GM06990 (cell line): ENCODE results near the gene ZBP1.

Experiments used
- DNase-seq: peaks from one replicate; pipeline ENCODE4 v3.0.0-alpha.2; 2011; ENCODE audit not compliant: insufficient read length; ENCODE audit errors: extremely low read depth
- H3K27me3 ChIP-seq: replicated peaks from 2 replicates; pipeline ENCODE4 v1.6.0; 2011; ENCODE audit warnings: low read length; ENCODE audit not compliant: control insufficient read depth, insufficient read depth
- H3K36me3 ChIP-seq: 2 replicates; pipeline ENCODE4 v1.5.1; 2011; ENCODE audit warnings: low read length; ENCODE audit not compliant: control insufficient read depth, insufficient read depth
- H3K4me3 ChIP-seq: replicated peaks from 2 replicates; pipeline ENCODE4 v1.5.1; 2011; ENCODE audit warnings: low read depth, mild to moderate bottlenecking, control low read depth, low read length
- TF ChIP-seq, protein P1 (sequence below): IDR thresholded peaks from 2 replicates; pipeline ENCODE4 v1.5.1; 2011; ENCODE audit warnings: low read length, control low read depth, mild to moderate bottlenecking, inconsistent platforms; ENCODE audit not compliant: insufficient read depth, poor library complexity, severe bottlenecking

ZBP1 gene

DNA sequence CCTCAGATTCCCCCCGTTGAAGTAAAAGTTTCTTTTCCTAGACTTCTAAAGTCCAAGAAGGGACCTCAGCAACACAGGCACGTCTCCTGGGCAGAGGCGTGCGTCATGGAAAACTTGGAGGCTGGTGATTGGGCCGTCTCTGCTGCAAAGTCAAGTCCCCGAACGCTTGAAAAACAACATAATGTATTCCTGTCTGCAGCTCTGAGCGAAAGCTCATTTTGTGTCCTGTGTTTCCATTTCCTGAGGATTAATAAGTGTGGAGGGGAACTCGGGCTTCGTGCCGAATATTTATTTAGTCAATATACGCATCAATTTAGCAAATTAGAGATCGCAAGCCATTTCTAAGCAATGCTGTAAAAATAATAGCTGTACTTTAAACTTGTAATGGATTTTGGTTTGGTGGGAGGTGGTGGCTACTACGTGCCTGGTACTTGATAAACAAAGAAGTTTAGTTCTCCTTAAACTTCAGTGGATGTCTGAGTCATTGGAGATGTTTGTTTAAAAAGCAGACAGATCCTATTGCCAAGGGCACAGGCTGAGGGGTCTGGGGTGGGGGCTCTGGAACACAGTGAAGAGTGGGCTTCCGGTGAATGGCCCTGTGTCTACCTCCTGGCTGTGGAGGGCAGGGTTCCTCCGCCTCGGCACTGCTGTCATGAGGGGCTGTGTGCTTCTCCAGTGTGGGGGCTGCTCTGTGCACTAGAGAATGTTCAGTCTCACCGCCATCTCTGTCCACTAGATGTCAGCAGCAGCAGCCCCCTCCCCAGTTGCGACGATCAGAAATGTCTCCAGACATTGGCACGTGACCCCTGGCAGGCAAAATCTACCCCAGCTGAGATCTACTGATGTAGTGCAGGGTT lies 37.6 kb downstream of the ZBP1 start:
- TF ChIP-seq, protein P1, sequence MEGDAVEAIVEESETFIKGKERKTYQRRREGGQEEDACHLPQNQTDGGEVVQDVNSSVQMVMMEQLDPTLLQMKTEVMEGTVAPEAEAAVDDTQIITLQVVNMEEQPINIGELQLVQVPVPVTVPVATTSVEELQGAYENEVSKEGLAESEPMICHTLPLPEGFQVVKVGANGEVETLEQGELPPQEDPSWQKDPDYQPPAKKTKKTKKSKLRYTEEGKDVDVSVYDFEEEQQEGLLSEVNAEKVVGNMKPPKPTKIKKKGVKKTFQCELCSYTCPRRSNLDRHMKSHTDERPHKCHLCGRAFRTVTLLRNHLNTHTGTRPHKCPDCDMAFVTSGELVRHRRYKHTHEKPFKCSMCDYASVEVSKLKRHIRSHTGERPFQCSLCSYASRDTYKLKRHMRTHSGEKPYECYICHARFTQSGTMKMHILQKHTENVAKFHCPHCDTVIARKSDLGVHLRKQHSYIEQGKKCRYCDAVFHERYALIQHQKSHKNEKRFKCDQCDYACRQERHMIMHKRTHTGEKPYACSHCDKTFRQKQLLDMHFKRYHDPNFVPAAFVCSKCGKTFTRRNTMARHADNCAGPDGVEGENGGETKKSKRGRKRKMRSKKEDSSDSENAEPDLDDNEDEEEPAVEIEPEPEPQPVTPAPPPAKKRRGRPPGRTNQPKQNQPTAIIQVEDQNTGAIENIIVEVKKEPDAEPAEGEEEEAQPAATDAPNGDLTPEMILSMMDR: peak; percentile 47
- H3K36me3 ChIP-seq: no peaks in the 10 kb centered on the region
- DNase-seq: no peak
- H3K27me3 ChIP-seq: peaks cover 3% of the 10 kb centered on the region
- no peak overlapping the region for H3K4me3 ChIP-seq

DNA sequence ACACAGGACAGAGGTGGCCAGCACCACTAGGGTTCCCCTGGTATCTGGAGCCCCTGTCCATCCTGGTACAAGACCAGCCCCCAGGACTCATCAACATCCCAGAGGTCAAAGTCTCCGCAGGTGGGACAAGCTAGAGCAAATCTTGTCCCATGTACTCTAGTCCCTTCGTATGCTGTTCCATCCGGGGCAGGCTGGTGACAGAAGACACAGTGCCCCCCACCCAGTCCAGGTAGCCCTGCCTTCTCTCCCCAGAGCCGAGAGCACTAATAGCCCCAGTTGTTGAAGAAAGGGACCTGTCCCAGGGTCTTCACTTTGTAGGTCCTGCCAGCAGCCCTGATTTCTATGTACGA lies 38.2 kb downstream of the ZBP1 start:
- H3K27me3 ChIP-seq: peaks cover 3% of the 10 kb centered on the region
- no peaks in the 10 kb centered on the region for H3K36me3 ChIP-seq
- TF ChIP-seq, protein P1: no peak
- H3K4me3 ChIP-seq: no peak overlapping the region
- no peak for DNase-seq

DNA sequence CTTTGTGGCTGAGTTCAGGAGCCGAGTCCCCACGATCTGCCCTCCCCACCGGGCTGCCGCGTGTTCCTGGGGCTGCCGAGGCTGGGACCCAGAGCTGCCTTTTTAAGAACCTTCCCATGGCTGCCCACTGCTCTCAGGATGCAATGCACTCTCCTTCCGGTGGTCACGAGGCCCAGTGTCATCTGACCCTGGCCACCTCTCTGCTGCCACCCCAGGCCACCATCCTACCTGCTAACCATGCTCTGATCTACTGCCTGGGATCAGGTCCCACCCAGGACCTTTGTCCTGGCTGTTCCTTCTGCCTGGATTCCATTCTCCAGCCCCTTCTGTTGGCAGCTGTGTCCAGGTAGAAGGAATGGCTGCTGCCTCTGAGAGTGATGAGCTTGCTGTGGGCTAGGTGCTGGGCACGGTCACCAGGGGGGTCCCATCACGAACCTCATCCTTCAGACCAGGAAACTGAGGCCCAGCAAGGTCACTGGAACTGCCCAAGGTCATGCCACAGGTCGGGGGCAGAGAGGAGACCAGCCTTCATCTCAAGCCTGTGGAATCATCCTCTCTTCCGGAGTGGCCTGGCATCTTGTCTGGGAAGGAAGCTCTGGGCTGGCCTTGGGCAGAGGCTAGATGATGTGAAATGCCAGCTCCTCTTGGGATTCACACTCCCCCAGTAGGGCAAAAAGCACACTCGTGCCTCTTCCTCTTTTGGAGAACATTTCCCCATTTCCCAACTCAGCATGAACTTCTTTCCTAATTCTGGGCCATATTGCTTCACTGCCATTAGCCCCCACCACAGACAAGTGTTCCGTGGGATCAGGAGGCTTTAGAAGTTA lies 38.8 kb downstream of the ZBP1 start:
- TF ChIP-seq, protein P1: no peak
- DNase-seq: no peak
- no peak overlapping the region for H3K4me3 ChIP-seq
- peaks cover 3% of the 10 kb centered on the region for H3K27me3 ChIP-seq
- H3K36me3 ChIP-seq: no peaks in the 10 kb centered on the region

DNA sequence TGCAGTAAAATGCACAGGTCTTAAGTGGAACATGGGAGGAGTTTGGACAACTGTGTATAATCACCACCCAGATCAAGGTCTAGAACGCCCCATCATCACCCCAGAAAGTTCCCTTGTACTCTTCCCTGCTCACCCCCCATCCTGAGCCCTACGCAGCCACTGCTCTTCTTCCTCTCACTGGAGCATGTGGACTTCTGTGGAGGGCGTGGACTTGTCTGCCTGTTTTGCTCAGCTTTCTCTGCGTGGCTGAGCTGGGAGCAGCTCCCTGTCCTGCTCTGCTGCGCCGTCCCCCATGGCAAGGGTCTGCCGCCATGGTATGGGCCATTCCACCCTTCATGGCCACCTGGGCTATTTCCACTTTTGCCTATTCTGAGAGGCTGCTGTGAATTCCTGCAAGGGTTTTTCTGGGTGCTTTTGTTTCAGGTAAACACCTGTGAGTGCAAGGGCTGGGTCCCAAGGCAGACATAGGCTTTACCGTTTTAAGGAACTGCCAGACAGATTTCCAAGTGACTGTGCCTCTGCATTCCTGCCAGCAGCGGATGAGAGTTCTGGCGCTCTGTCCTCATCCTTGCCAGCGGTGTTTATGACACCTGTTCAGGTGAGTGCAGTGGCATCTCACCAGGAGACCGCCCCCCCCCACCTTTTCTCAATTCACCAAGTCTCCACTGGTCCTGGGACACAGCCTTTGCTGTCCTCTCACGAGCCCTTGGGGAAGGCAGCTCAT lies 39.6 kb downstream of the ZBP1 start:
- H3K27me3 ChIP-seq: peaks cover 3% of the 10 kb centered on the region
- DNase-seq: no peak
- TF ChIP-seq, protein P1: no peak

DNA sequence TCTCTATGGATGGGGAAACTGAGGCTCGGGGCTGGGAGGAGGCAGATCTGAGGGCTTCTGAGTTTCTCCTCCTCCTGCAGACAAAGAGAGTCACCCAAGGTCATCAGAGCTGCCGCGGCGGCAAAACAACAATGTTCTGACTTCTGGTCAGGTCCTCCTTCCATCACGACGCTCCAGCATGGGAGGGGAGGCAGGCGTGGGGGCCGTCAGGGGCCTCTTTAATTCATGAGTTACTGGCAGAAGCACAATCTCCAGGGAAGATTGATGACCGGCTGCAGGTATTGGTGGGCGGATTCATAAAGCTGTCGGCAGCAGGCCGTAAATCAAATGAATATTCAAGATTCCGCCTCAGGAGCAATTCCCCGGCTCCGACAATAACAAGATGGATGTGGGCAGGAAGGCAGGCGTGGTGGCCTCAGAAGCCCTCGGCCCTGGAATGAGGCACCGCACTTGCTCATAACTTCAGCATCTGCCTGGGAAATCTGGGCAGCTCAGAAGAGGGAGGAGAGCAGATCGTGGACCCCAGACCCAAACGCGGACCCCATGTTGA lies 40.3 kb downstream of the ZBP1 start:
- no peaks in the 10 kb centered on the region for H3K36me3 ChIP-seq
- DNase-seq: no peak
- no peak overlapping the region for H3K4me3 ChIP-seq
- peaks cover 3% of the 10 kb centered on the region for H3K27me3 ChIP-seq
- TF ChIP-seq, protein P1: no peak

More for the DNA sequence above, 39.6 kb downstream of the ZBP1 start:
- Histone ChIP-seq H3K4me3 (no peak overlapping the region), H3K36me3 (no peaks in the 10 kb centered on the region)
